H1 (cell line): ENCODE results near the gene SYTL2. TPM values are rescaled to one million over a fixed set of nuclear protein-coding genes. Genes with fewer than 3 reads are reported as not detected.

Experiments used
- ASH2L ChIP-seq: fragments of 200-600, 300-600 bp; sonication (generic); IDR thresholded peaks from one replicate; pipeline ENCODE4 v1.7.1; 2017; ENCODE audit warnings: low read length
- ATF2 ChIP-seq: IDR thresholded peaks from 2 replicates; pipeline ENCODE4 v1.6.1; 2012; ENCODE audit warnings: low read length, inconsistent platforms
- CBX8 ChIP-seq: fragments of 300-800, 300-1000 bp; sonication (generic); IDR thresholded peaks from 2 replicates; pipeline ENCODE4 v1.7.1; 2016; ENCODE audit warnings: low read depth, low read length, borderline replicate concordance
- CEBPB ChIP-seq: IDR thresholded peaks from 2 replicates; pipeline ENCODE4 v1.6.1; 2012; ENCODE audit warnings: low read depth, low read length
- CHD7 ChIP-seq: fragments of 300-600 bp; sonication (generic); IDR thresholded peaks from 2 replicates; pipeline ENCODE4 v1.7.1; 2012; ENCODE audit warnings: low read length, moderate library complexity, mild to moderate bottlenecking, inconsistent platforms; ENCODE audit not compliant: insufficient replicate concordance
- FOSL1 ChIP-seq: IDR thresholded peaks from 2 replicates; pipeline ENCODE4 v1.6.1; 2011; ENCODE audit warnings: mild to moderate bottlenecking, low read depth, low read length, moderate library complexity; ENCODE audit not compliant: insufficient read depth
- GTF2F1 ChIP-seq: IDR thresholded peaks from 2 replicates; pipeline ENCODE4 v1.6.1; 2012; ENCODE audit warnings: low read depth, low read length, improper control_type of control experiment, borderline replicate concordance
- POLR2A ChIP-seq, 2 experiments: IDR thresholded peaks; 1 replicate in 1 of 2; 2 replicates in 1 of 2; pipeline ENCODE4 v1.6.1; 2011; ENCODE audit warnings: low read depth in 2 of 2, low read length in 2 of 2, mild to moderate bottlenecking in 2 of 2; ENCODE audit errors: control extremely low read depth in 1 of 2
- RFX5 ChIP-seq: IDR thresholded peaks from 2 replicates; pipeline ENCODE4 v1.6.1; 2011; ENCODE audit warnings: low read depth, low read length, improper control_type of control experiment, borderline replicate concordance
- SIRT6 ChIP-seq: IDR thresholded peaks from one replicate; pipeline ENCODE4 v1.7.1; 2012; ENCODE audit warnings: low read length, inconsistent platforms
- TBP ChIP-seq: IDR thresholded peaks from 2 replicates; pipeline ENCODE4 v1.6.1; 2011; ENCODE audit warnings: low read depth, low read length, improper control_type of control experiment
- polyA plus RNA-seq, 7 experiments: library from polyadenylated mRNA; depleted of rRNA in 3 of 7; stranded (reverse) in 5 of 7; unstranded in 2 of 7; fragments of >200 nt in 5 of 7; fragments of 200-250 nt in 2 of 7; gene quantifications; 1 replicate in 5 of 7; 2 replicates in 1 of 7; 4 replicates in 1 of 7; pipeline versions ENCODE4 v1.2.1 to v1.2.3, GENCODE V29; 2011 to 2013; ENCODE audit warnings: missing spikeins in 2 of 7, mixed read lengths in 2 of 7
- total RNA-seq: library from RNA; stranded (reverse); fragmentation: NEBNext Ultra II Directional; extraction: Animal tissue kit (Norgen Biotek cat#: 25700); gene quantifications from 2 replicates; pipeline ENCODE4 v1.2.1, GENCODE V29; 2021

SYTL2 gene
- total and polyA plus RNA-seq, 2 of the 8 experiments (the other 6 are each of a cell fraction or from before 2014, with no cell fraction given), result 1.3 to 9.1 TPM

- TF ChIP-seq CHD7 (no peak), ASH2L (no peak), FOSL1 (no peak), CBX8 (no peak), ATF2 (no peak), TBP (no peak), CEBPB (no peak), GTF2F1 (no peak), POLR2A (IDR thresholded peaks at IDR 0.05; ENCODE audit: control extremely low read depth in 1 of 2, low read depth in 2 of 2, low read length in 2 of 2) (no peak), RFX5 (no peak), SIRT6 (no peak)
These were observed 44.4 kb upstream of the SYTL2 start, which contains the start of gene CCDC83 (continued) for GRCh38 chr11:85855341-85855656.
